HG03045 (cell line): ENCODE data around the gene WIPF3.

Experiments
- ATAC-seq: cut with Tn5 transposase; IDR thresholded peaks from one replicate; pipeline ENCODE4 v1.9.1; 2021; ENCODE audit warnings: mild to moderate bottlenecking, moderate library complexity; ENCODE audit not compliant: unreplicated experiment

The WIPF3 gene

DNA sequence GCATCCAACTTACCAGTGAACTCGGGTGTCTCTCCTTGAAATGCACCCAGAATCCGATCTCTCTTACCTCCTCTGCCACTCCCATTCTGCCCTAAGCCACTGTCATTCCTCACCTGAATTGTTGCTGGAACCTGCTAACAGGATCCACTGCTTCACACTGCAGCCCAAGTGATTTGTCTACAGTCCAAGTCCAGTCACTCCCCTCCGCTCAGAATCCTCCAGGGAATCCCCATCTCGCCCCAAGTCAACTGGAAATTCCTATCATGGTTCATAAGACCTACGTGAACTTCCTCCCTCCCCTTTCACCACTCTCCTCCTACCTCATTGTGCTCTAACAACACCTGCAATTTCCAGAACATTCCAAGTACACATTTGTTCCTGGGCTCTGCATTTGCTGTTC is 92.0 kb downstream of the WIPF3 start:
- no peak for ATAC-seq

DNA sequence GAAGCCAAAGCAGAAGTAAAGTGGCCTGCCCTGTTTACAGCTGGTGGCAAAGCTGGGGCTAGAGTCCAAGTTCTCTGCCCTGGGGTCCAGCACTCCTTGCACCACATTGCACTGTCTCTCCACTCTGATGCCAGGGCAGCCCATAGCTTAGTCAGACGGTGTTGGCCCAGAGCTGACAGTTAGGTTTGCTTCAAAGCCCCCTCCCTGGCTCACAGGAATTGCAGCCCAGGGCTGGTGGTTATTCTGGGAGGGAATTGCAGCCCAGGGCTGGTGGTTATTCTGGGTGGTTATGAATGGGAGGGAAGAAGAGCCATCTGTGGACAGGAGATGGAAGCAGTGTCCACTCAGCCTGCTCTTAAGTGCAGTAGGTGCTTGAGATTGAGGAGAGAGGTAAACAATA is 94.4 kb downstream of the WIPF3 start:
- no peak for ATAC-seq

DNA sequence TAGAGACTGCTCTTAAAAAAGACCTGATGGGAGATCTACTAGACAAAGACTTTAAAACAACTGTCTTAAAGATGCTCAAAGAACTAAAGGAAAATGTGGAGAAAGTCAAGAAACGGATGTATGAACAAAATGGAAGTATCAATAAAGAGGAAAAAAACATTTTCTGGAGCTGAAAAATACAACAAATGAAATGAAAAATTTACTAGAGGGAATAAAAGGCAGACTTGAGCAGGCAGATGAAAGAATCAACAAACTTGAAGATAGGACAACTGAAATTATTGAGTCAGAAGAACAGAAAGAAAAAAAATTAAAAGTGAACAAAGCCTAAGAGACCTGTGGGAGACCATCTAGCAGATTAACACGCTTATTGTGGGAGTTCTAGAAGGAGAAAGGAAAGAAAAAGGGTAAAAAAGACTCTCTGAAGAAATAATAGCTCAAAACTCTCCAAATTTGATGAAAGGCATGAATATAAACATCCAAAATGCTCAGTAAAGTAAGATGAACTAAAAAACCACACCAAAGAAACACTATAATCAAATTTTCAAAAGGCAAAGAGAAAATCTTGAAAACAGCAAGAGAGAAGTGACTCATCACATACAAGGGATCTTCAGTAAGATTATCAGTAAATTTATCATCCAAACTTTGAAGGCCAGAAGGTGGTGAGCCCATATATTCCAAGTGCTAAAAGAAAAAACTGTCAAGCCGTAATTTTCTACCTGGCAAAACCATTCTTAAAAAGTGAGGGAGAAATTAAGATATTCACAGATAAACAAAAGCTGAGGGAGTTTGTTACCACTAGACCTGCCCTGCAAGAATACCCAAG is 100.1 kb downstream of the WIPF3 start:
- no peak for ATAC-seq

DNA sequence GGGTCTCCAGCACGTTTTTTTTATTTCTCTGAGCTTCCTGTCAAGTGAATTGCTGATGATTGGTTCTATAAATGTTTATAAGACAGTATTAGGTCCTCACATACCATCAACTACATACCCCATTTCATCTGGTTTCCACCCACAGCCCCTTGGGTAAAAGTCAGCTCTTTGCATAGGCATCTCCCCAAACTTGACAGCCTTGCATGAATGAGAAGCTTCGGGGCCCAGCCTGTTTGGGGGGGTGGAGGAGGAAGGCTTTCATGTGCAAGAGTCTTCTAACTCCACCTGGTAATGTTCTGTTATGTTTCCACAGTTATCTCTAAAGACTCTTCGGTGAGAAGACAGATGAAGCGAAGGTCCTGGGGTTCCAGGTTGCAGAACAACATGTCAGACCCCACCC is 107.9 kb downstream of the WIPF3 start:
- no peak for ATAC-seq

DNA sequence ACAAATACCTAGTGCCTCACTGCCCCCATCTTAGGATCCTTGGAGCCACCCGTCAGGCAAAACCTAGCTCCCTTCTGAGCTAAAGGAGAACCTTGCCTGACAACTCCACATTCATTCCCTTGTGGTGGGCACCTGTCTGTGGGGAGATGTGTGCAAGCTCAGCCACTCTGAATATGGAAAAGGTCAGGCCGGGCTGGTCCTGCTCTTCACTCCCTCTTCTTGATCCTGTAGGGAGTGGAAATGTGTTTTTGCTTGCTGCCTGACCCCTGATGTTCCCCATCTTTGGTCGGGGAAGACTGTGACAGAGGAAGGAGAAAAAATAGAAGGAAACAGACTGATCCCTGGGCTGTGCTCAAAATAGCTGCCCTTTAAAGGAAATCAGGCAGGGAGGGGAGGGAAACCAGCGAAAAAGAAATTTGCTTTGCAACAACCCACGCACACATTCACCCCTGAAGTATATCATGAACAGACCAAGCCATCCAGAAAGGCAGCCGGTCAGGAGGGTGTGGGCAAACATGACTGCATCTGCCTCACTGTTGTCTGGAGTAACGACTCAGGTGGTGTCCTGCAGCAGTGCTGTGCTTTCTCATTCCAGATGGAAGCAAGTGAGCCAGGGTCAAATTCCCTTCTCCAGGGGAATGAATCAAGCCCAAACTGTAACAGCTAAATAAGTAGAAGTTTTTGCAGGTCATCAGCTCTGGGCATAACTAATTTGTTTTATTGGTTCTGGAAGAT is 109.3 kb downstream of the WIPF3 start:
- no peak for ATAC-seq

DNA sequence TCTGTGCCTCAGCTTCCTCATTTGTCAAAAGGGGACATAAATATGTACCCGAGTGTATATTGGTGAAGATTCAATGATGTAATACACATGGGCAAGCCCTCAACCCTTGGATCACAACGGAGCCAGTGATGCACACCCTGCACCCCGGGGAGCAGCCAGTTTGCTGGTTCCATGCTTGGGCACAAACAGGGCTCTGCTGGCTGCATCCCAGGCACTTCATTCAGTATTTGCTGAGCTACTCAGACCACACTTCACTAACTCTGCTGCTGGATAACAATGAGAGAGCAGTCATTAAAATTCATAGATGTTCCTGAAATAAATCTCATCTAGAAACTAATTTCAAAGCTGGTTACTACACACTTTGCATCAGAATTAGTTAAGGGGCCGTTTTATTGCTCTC is 111.3 kb downstream of the WIPF3 start:
- ATAC-seq = no peak

DNA sequence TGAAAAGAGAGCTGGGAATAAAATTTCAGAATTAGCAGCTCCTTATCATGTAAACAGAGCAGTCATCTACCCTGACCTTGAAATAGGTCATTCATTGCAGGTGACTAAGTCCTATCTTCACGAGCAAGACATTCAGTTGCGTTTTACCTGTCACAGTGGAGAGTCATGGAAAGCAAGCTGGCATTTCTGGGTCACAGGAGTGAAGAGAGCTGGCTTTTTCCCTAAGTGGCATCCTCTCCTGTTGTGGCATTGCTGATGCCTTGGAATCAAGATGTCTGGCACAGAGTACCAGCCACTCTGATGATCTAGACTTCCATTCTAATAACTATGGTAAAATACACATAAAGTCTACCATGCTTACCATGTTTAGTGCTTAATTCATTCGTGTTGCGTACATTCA is 112.5 kb downstream of the WIPF3 start:
- ATAC-seq = no peak

DNA sequence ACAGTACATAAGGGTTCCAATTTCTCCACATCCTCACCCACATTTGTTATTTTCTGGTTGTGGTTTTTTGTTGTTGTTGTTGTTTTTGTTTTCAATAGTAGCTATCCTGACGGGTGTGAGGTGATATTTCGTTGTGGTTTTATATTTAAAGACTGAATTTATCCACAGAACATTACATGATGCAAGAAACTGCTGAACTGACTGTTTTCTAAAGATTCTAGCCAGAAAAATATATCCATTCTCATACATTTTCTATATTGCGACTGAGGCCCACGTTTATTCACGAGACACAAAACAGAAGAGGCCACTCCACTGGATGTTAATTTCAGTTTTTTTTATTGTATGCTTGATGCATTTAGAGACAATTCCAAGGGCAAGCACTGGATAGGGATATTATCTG is 113.5 kb downstream of the WIPF3 start:
- ATAC-seq = no peak

DNA sequence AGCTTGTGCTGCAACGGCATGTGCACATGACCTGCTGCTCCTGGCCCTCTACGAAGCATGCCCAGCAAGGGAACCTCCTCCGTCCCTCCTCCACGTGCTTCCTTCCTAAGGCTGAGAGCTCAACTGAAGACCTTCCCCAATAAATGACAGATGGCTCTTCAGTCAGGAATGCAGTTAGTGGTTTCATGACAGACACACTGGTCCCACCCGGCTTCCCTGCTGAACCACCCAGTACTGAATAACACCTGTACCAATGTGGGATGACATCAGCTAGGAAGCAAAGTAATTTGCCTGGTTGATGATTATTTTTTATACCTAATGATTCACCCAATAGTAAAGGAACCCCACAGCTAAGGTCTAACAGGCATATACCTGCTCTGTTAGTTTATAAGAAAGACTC is 114.2 kb downstream of the WIPF3 start:
- ATAC-seq = no peak

DNA sequence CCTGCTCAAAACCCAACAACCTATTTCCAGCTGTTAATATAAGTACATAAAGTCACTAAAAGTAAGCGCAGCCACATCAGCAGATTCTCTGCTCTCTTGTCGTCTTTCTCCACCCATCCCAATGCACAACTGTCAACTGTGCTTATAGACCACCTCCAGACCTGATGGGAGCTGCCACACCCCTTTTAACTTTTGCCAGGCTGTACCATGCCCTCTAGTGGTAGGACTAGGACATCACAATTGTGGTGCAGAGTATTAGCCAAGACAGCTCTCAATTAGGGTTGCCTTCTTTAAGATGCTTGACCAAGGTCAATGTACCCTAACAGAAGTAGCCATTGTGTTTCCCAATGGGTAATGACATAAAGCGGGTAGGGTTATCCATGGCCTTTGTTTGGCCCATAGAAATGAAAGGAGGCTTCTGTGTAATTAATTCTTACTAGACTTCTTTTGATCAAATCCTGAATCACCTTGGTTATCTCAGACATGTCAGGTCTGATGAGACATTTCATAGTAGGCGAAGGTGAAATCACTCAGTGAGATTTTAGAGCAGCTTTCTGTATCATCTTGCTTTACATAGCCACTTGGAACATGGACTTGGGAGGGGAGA is 115.2 kb downstream of the WIPF3 start:
- peak; percentile 72 for ATAC-seq

DNA sequence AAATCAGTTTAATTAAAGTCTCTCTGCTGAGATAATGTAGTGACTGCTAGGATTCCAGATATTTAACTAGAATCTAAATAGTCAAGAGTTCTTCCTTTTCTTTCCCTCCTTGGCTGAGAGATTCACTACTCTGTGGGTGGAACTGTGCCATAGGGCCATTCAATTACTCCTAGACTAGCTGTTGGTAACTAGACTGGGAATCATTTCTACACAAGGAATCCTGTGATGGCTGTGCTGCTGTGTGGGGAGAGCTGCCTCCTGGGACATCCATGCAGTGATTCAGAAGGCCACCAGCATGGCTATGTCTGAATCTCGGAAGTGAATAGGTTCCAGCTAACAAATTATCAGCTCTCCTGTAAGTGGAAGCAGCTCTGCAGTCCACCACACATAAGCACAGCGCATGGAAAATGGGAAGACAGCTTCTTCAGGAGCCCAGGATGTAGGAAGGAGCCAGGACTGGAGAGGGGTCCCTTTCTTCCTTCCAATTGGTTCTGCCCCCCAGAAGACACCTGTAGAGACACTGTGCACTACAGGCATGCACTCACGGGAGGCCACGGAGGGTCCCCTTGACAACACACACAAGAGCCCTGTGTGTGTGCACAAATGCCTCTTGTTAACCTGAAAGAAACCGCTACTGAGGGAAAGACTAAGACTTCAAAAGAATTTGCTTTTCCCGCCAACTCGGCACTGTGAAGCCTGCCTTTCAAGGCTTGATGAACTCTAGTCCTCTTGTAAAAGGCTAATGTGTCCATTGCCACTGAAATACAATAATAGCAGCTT is 116.8 kb downstream of the WIPF3 start:
- ATAC-seq = no peak

DNA sequence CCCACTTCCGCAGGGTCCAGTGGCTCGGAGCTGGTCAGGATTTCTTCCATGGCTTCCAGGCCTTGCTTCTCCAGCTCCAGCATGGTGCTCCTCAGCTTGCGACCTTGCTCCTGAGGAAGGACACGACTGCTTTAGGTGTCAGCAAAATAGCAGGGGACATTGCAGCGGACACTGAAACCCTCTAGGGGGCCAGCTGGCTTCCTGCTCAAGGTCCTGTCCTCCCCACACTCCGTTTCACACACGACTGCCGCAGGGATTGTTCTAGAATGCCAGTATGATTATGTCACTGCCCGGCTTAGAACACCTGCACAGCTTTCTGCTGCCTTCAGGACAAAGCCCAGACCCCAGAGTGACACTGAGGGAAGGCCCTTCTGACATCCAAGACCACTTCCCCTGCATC is 117.7 kb downstream of the WIPF3 start:
- ATAC-seq = no peak

DNA sequence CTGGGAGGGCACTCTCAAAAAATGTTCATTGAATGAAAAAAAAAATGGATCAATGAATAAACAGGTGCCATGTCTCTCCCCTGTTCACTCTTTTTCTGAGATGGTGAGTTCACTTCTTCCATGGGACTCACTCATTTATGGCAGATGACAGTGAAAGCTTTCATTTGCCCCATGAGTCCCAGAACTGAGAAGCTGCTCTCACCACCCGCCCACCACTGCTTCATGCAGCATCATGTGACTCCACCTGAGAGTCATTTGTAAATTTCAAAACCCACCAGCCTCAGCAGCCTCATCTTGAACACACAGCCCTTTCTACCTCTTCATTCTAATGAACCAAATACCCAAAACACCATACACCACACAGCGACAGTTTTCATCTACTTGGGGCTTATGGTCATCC is 118.4 kb downstream of the WIPF3 start:
- ATAC-seq = peak; percentile 41

DNA sequence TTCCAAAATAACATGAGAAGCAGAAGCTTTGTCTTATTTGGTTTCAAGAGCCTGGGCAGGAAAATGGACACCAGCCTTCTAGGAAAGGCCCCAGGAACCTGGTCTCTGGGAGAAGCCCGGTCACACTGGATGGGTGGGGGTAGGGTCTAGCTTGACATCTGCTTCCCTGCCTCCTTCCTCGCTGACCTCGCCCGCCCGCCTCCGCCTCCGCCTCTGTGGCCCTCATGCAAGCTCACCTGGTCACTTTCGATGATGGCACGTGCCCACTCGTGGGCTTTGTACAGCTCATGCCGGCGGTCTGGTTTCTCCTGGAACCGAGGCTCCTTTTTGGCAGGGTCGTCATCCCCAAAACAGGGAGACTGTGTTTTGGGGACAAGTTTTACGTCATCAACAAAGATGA is 119.9 kb downstream of the WIPF3 start:
- no peak for ATAC-seq

DNA sequence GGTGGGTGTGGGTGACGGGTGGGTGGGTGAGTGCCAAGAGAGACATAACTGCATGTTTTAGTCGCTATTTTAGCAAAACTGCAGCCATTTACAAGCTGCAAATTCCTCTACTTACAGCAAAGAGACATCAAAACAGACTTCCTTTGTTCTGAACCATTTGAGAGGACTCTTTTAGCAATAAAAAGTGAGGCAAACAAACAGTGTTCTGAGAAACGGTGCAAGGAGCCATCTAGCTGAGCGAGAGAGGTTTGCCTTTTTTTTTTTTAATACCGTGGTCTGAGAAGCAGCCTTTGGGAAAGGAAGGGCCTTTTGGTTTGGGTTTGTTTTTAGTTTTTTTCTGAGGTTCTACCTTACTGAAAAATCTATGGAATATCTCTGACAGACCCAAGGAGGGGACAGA is 120.4 kb downstream of the WIPF3 start:
- no peak for ATAC-seq

DNA sequence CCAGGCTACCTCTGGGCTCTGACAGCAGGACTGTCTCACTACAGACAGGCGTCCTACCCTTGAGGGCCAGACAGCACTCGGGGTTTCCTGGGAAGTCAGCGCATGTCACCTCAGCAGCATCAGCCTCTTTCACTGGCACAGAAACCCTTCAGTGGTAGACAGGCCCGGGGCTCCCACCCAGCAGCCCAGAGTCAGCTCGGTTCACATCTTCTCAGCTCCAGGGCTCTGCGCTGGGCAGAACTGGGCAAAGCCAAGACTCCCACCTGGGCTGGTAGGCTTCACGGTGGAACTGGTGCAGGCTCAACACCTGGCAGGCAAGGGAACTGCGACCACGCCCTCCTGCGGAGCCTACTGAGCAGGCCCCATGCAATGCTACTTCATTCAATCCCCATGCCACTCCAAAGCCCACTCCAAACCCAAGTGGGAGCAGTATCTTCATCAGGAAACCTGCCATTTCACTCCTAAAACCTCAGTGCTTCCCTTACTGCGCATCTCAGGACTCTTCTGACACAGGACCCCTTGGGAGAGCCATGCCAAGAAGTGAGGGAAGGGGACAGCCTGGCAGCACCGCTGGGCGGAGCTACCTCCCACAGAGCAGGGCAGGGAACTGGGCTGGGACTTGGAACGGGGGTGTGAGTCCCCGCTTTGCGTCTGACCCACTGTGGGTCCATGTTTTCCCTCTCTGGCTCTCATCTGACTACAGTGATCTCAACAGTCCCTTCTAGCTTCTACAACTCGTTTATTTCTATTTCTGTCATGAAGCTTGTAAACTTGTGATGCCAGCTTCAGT is 122.9 kb downstream of the WIPF3 start:
- no peak for ATAC-seq

DNA sequence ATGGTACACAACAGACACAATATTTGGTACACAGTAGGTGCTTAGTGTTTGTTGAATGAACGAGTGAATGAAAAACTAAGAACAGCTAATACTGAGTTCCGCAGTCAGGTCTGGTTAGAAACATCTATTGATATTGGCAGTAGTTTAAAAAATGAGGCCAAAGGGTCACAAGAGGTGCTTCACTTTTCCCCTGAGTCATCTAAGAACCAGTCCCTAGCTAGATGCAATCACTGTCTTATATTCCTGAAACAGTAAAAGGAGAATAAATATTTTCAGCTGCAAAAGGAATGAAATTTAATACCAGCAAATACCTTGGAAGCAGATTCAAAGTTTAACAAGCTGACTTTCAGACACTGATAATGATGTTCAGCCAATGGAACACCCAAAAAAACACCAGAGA is 128.8 kb downstream of the WIPF3 start:
- ATAC-seq = no peak

DNA sequence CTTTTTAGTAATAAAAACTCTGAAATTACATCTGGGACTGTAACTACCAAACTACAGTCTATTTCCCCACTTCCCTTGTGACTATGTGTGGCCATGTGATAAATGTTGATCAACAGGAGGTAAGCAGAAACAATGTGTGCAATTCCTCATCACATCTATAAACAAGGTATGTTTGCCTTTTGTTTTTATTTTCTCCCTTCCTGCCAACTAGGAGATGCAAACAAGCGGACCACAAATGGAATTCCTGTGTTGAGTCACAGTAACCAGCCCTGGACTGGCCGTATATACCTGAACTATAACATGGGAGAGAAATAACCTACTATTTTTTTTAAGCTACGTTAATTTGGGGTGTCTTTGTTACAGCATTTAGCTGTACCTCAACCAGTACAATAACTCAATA is 130.8 kb downstream of the WIPF3 start:
- no peak for ATAC-seq

DNA sequence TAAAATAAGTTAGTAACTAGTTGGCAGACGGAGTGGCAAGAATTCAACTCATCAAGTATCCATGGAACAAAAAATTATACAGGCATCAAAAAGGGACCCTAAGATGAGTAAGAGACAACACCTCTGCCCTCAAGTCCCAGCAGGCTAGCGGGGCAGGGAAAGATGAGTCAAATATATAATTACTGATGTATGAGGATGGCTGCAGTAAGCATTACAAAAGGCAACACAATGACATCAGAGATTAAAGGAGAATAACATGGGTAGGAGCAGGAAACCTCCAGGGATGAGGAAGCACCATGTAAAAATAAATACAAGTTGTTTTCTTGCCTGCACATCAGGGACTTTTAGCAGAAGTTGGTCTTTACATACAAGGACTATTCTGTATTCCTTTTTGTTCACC is 133.9 kb downstream of the WIPF3 start:
- no peak for ATAC-seq

DNA sequence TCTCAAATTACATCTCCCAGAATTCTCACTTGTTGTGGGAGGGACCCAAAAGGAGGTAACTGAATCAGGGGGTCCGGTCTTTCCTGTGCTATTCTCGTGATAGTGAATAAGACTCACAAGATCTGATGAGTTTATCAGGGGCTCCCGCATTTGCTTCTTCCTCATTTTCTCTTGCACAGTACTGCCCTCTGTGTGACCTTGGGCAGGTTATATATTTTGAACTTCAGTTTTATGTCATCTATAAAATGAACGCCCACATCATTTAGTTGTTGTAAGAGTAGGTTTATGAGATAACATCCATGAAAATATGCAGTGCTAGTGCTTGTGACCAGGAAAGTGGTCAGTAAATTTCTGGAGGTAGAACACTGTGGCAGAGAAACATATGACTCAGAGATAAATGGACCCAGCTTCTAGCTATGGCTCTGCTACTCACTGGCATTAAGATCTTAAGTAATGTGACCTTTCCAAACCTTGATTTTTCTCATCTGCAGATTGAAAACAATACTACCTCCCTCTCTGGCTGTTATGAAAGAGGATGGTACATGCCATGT is 139.0 kb downstream of the WIPF3 start:
- no peak for ATAC-seq
